ENCODE data around the gene AOAH.

GRCh38 chr7:36691983-36692382 is 32.3 kb downstream of the AOAH start:
- TF ChIP-seq BACH2 (CRISPR knock-in tag; IDR thresholded peaks at IDR 0.05; ENCODE audit: borderline replicate concordance) (no peak), ZC3H10 (CRISPR knock-in tag; IDR thresholded peaks at IDR 0.05) (no peak), CSRNP3 (CRISPR knock-in tag; IDR thresholded peaks at IDR 0.05) (no peak), RARB (CRISPR knock-in tag; IDR thresholded peaks at IDR 0.05) (no peak), OSR1 (CRISPR knock-in tag; IDR thresholded peaks at IDR 0.05) (no peak), ESRRG (CRISPR knock-in tag; IDR thresholded peaks at IDR 0.05) (no peak)

Measured in SK-N-SH treated with all-trans-retinoic acid at 6 μM for 48 hours (cell line).